GM10266 (cell line): ENCODE measurements around the gene LIMA1.
"Not testable (repeated sequence)": the region's sequence is repeated elsewhere in the genome, so short reads cannot be mapped to it uniquely, and the experiment has no call there.

Source experiments
- DNase-seq: peaks from one replicate; pipeline ENCODE4 v3.0.0; 2012; ENCODE audit errors: extremely low spot score
- CTCF ChIP-seq: IDR thresholded peaks from 2 replicates; pipeline ENCODE4 v1.5.1; 2012; ENCODE audit warnings: mild to moderate bottlenecking, low read depth; ENCODE audit not compliant: control insufficient read depth, insufficient read depth; ENCODE audit errors: missing control alignments

Gene LIMA1

DNA sequence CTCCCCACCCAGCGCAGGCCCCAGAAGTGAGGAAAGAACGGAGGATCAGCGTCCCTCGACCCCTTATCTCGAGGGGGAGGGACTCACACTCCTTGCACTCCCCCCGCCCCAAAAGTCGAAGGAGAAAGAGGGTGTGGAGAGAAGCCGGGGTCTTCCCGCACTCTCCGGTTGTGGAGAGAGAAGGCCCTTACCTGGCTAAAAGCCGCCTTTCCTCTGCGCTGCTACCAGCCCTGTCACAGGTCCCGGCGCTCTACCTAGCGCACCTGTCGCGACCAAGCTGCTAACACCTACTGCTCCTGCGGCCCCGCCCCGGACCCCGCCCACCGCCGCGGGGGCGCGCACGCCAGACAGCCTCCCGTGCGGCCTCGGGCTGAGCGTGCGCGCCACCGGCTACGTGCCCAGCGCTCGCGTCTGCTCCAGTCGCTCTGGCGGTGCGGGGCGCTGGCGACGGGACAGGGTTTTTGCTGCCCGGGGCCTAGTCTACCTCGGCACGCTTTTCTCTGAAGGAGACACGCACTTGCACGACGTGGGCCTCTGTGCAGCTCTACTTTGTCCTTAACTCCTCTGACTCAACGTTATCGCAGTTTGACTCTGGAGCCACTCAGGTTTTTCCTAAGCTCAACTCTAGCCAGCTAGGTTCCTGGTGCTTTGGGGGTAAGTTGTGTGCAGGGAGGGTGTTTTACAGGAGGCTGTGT lies at the start of gene LIMA1:
LIMA1 (minus strand) TSS at position 292 of the 695 bp plus-strand sequence. CDS start 34,769 bp downstream, outside the sequence.
- peak; percentile 94 for DNase-seq
- TF ChIP-seq CTCF, result no peak

DNA sequence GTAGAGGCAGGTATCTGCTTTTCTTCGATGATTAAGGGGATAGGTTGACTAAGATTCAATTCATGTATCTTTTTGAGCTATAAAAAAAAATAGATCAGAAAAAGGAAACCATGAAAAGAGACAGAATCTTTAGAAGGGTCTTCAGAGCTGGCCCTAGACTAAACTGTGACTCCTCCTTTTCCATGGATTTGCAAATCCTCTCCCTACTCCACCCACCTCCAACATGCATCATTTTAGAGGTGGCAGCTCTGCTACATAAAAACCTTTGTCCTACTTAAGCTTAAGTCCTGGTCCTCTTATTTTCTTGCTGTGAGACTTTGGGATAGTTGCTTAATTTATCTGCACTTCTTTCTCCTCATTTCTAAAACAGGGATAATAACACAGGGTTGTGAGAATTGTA lies 48.4 kb upstream of the LIMA1 start:
- DNase-seq, result no peak
- no peak for TF ChIP-seq CTCF

DNA sequence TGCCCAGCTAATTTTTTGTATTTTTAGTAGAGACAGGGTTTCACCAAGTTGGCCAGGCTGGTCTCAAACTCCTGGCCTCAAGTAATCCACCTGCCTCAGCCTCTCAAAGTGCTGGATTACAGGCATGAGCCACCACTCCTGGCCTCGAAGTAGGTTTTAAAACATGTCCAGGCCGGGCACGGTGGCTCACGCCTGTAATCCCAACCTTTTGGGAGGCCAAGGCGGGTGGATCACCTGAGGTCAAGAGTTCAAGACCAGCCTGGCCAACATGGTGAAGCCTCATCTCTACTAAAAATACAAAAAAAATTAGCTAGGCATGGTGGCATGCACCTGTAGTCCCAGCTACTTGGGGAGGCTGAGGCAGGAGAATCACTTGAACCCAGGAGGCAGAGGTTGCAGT lies 45.3 kb upstream of the LIMA1 start:
- not testable (repeated sequence) for DNase-seq

DNA sequence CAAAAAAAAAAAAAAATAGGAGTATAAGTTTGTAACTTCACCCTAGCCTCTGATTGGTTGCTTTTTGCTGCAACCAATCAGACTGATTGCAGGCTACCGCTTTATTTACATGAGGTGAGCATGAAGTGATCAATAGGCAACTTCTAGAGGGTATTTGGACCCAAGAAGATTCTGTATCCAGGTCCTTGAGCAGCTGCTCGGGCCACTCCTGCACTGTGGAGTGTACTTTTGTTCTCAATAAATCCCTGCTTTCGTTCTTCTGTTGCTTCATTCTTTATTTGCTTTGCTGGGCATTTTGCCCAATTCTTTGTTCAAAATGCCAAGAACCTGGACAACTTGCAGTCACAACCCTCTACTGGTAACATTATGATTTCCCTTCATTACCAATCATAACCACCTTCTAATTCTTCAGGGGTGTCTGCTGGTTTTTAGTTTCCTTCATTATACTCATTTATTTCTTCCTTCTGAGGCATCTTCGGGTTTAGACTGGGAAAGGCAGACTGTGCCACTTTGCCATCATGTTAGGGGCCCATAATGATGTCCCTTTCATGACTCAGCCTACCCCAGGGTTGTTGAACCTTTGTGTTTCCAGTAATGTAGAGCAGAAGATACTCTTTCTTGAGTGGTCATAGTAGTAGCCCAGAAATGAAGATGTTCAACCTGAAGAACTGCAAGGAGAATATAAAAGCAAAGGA lies 43.4 kb upstream of the LIMA1 start:
- TF ChIP-seq CTCF, result no peak
- no peak for DNase-seq

- DNase-seq, result no peak
- no peak for TF ChIP-seq CTCF
These were observed 42.6 kb upstream of the LIMA1 start for GRCh38 chr12:50325890-50326391.

DNA sequence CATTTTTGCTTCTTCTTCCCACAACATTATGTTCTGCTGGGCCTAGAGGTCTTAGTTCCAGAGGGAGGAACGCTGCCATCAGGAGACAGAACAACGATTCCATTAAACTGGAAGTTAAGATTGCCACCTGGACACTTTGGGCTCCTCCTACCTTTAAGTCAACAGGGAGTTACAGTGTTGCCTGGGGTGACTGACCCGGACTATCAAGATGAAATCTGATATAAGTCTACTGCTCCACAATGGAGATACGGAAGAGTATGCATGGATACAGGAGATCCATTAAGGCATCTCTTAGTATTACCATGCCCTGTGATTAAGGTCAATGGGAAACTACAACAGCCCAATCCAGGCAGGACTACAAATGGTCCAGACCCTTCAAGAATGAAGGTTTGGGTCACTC lies 41.5 kb upstream of the LIMA1 start:
- DNase-seq, result not testable (repeated sequence)

DNA sequence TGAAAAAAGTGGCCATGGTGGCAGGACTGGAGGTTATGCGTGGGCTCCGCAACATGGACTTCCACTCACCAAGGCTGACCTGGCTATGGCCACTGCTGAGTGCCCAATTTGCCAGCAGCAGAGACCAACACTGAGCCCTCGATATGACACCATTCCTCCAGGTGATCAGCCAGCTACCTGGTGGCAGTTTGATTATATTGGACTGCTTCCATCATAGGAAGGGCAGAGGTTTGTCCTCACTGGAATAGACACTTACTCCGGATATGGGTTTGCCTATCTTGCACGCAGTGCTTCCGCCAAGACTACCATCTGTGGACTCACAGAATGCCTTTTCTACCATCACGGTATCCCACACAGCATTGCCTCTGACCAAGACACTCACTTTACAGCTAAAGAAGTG lies 40.8 kb upstream of the LIMA1 start:
- DNase-seq, result not testable (repeated sequence)

DNA sequence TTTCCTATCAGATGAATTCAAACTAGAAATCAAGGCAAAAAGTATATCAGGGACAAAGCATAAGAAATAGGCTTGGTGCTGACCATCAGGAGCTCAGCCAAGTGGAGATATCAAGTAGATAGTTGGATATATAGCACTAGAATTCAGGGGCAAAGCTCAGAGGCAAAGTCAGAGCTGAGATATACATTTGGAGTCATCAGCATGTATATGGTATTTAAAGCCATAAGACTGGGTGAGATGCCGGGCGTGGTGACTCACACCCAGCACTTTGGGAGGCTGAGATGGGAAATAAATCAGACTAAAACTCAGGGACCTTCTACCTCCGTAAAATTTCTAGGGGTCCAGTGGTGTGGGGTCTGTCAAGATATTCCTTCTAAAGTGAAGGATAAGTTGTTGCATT lies 38.9 kb upstream of the LIMA1 start:
- no peak for DNase-seq
- no peak for TF ChIP-seq CTCF

DNA sequence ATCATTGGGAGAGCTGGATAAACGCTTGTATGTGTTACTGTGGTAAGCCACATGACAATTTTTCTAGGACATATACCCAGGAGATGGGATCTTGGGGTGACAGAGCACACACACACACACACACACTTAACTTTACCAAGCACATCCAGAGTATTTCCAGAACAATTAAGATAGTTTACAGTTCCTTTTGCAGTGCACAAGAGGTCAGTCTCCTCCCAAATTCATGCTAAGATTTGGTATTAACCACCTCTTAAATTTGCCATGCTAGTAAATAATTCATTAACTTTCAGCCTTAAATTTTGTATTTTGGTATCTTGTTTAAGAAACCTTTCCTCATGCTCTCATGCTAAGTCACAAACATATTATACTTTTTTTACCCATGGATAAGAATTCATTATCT lies 33.9 kb upstream of the LIMA1 start:
- no peak for DNase-seq
- TF ChIP-seq CTCF, result no peak
